NCI-H2227 treated with DMSO at 0.1 percent for 48 hours (cell line): ENCODE results near the gene MLST8.

Experiments
- DNase-seq: peaks from one replicate; lab custom pipeline; 2025; lab: John Stamatoyannopoulos, UW

Gene MLST8, protein sequence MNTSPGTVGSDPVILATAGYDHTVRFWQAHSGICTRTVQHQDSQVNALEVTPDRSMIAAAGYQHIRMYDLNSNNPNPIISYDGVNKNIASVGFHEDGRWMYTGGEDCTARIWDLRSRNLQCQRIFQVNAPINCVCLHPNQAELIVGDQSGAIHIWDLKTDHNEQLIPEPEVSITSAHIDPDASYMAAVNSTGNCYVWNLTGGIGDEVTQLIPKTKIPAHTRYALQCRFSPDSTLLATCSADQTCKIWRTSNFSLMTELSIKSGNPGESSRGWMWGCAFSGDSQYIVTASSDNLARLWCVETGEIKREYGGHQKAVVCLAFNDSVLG

GRCh38 chr16:2205104-2205966, at the start of gene MLST8:
Gene MLST8 (plus strand): TSS chr16:2205454. CDS start chr16:2206086, 632 bp downstream.
- peak; percentile 87 for DNase-seq

- DNase-seq, result no peak
Observed at GRCh38 chr16:2155977-2156848, 49.0 kb upstream of the MLST8 start.

GRCh38 chr16:2156849-2157224, 48.4 kb upstream of the MLST8 start:
- DNase-seq, result no peak

GRCh38 chr16:2157480-2158261, 47.6 kb upstream of the MLST8 start:
- DNase-seq, result no peak

DNA sequence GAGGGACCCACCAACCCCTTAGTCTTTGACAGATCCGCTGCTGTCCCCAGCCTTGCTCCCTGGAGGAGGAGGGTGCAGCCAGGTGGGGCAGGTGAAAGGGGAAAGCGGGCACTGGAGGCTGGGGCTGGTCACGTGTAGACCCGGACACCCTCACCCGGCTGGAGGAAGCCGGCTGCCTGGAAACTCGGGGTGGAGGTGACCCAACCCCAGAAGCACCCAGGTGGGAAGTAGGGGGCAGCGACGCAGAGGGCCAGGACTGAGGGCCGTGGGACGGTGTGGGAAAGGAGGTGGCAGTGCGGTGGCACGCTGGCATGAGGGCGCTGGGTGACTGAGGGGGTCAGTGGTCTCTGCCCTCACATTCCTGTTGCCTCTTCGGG, 47.0 kb upstream of the MLST8 start:
- DNase-seq, result no peak

- no peak for DNase-seq
Observed at GRCh38 chr16:2159175-2159838, 45.9 kb upstream of the MLST8 start.

DNA sequence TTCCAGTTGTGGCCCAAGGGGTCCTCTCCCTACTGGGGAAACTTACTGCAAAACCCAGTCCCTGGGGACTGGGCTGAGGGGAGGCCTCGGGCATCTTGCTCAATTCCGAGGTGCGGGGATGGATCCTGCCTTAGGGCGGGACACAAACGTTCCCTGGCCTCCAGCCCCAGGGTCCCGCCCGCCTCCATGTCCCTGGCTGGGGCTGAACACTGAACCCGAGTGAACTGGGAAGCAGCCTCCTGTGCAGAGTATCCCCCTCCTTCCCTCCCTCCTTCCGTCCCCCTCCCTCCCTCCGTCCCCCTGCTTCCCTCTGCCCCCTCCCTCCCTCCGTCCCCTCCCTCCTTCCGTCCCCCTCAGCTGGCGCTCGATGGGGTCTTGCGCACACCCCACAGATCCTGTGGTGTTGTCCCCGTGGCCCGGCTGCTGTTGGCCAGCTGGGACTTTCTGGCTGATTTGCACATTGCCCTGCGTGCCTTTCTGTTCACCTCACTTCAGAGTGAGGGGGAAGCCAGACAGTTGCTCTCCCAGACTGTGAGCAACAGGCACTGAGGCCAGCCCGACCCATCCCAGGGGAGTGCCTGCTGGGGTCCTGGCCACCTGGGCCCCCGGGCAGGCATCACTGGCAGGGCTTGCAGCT, 44.2 kb upstream of the MLST8 start:
- no peak for DNase-seq

- no peak for DNase-seq
Observed at GRCh38 chr16:2161911-2162310, 43.3 kb upstream of the MLST8 start.

DNA sequence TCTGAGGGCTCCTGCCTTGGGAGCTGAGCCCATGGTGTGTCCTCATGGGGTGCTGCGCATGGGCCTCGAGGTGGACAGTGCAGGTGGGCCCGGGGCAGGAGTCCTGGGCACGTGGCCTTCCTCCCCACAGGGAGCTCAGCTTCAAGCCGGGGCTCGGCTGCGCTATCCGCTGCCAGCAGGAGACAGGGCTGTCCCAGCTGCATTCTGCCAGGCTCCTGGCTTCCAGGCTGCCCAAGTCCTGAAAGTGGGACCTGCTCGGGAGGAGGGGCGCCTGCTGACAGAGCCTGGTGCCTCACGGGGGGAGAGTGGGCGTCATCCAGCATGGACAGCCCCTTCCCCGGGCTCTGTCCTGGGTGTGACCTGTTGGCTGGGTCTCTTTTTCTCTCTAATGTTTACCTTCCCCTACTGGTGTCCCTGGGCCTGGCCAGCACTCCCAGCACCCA, 42.6 kb upstream of the MLST8 start:
- DNase-seq, result no peak

- no peak for DNase-seq
Observed at GRCh38 chr16:2163211-2163881, 41.9 kb upstream of the MLST8 start.

DNA sequence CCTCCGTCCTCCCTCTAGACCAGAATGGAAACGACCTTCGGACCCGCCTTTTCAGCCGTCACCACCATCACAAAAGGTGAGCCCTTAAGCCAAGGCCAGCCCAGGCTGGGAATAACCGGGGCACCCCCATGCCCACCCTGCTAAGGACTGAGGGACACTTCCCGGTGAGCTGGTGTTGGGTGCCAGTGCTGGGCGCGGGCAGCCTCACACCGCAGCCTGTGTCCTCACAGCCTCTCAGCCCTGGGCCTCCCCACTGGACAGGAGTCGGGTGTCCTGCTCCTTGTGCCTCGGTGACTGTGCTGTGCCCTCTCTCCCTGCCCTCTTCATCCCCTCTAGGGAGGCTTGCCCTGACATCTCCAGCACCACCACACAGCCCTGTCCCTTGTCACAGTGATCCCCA, 39.4 kb upstream of the MLST8 start:
- DNase-seq, result no peak

- no peak for DNase-seq
Observed at GRCh38 chr16:2166263-2167067, 38.8 kb upstream of the MLST8 start.

DNA sequence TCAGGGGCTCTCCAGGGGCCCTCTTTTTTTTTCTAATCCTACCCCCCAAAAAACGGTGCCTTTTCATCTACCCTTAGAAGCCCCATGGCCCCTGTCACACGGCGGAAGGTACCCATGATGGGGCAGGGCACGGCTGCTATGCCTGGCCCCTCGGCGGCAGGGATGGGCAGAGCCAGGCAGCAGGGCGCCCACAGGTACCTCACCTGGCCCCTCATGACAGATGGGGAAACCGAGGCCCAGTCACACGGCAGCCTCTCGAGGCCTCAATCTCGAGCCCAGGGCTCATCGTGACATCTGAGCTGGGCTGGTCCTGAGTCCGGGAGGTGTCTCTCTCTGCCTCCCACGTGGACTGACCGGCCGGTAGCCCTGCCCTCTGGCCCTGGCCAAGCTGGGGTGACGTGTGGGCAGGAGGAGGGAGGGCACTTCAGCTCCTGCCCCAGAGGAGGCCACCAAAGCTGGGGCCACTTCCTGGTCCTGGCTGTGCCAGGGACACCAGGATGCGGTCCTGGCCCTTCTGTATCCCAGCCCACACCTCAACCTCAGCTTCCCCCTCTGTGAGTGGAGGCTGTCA, 38.1 kb upstream of the MLST8 start:
- DNase-seq, result no peak

DNA sequence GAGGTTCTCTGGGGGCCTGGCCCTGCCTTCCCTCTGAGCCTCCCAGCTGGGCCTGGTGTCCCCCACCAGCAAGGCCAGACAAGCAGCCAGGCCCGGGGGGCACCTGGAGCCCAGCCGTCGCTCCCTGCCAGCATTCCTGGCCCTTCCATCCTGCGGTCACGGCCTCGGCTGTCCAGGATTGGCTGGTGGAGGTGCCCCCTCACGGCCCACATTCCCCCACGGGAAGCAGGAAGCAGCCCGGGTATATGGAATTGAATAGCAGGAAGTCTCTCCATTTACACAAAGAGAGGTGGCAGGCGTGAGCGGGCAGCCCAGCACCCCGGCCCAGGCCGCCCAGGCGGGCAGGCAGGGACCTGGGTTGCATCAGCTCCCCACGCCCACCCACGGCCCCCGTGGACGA, 35.2 kb upstream of the MLST8 start:
- no peak for DNase-seq

- DNase-seq, result no peak
Observed at GRCh38 chr16:2170587-2171435, 34.4 kb upstream of the MLST8 start.

GRCh38 chr16:2171601-2172178, 33.6 kb upstream of the MLST8 start:
- DNase-seq, result no peak

- no peak for DNase-seq
Observed at GRCh38 chr16:2172688-2173335, 32.4 kb upstream of the MLST8 start.
